Measurements from ENCODE around the gene SLC35G3. TPM values are rescaled to one million over a fixed set of nuclear protein-coding genes. Genes with fewer than 3 reads are reported as not detected.
"Not testable (repeated sequence)": the region's sequence is repeated elsewhere in the genome, so short reads cannot be mapped to it uniquely, and the experiment has no call there.

SLC35G3 gene
- total RNA-seq, 1 experiment from 2014 or later, result not detected

DNA sequence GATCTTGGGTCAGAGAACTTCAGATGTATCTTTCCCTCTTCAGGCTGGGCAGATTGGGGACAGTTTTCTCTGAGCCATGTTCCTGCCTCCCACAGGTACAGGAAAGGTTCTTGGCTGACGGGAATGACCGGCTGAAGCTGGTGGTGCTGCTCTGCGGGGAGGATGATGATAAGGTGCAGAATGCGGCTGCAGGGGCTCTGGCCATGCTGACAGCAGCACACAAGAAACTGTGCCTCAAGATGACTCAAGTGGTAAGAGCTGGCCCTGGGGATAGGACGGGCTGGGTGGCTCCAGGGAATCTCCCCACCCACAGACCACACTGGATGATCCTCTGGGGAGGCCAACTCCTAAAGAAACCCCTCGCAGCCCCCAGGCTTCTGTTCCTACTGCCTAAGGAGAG, 10.9 kb downstream of the SLC35G3 start:
- BruUV-seq (replicated peaks), result no TSS peak
- Histone ChIP-seq H2AFZ (no peak overlapping the region), H4K20me1 (ENCODE audit: insufficient read depth) (no peaks in the 10 kb centered on the region), H3K4me3 (no peak overlapping the region), H3K27me3 (ENCODE audit: insufficient read depth, low read depth) (peaks cover 60% of the 10 kb centered on the region), H3K4me2 (no peak overlapping the region), H3K9me2 (ENCODE audit: insufficient read depth) (no peaks in the 10 kb centered on the region), H3F3A (ENCODE audit: insufficient read depth, low read depth) (no peaks in the 10 kb centered on the region), H3K36me3 (ENCODE audit: low read depth) (no peaks in the 10 kb centered on the region), H3K4me1 (replicated peaks; ENCODE audit: insufficient read depth) (no peaks in the 10 kb centered on the region), H3K9me3 (ENCODE audit: insufficient read depth, low read depth) (no peaks in the 10 kb centered on the region), H3K79me2 (ENCODE audit: low read depth) (no peaks in the 10 kb centered on the region), H3K27ac (no peak overlapping the region)
- CTCF ChIA-PET, result no interaction called here
- intact Hi-C loops (cut with micrococcal nuclease; ENCODE audit: unreplicated experiment), result no loop called here
- DNase-seq, result no peak
- POLR2A ChIA-PET (ENCODE audit: unreplicated experiment), result no interaction called here
- no peak for TF ChIP-seq EZH2 (IDR thresholded peaks at IDR 0.05; ENCODE audit: low read depth)
- TF ChIP-seq, protein P1, sequence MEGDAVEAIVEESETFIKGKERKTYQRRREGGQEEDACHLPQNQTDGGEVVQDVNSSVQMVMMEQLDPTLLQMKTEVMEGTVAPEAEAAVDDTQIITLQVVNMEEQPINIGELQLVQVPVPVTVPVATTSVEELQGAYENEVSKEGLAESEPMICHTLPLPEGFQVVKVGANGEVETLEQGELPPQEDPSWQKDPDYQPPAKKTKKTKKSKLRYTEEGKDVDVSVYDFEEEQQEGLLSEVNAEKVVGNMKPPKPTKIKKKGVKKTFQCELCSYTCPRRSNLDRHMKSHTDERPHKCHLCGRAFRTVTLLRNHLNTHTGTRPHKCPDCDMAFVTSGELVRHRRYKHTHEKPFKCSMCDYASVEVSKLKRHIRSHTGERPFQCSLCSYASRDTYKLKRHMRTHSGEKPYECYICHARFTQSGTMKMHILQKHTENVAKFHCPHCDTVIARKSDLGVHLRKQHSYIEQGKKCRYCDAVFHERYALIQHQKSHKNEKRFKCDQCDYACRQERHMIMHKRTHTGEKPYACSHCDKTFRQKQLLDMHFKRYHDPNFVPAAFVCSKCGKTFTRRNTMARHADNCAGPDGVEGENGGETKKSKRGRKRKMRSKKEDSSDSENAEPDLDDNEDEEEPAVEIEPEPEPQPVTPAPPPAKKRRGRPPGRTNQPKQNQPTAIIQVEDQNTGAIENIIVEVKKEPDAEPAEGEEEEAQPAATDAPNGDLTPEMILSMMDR (conservative IDR thresholded peaks at IDR 0.05), result no peak

DNA sequence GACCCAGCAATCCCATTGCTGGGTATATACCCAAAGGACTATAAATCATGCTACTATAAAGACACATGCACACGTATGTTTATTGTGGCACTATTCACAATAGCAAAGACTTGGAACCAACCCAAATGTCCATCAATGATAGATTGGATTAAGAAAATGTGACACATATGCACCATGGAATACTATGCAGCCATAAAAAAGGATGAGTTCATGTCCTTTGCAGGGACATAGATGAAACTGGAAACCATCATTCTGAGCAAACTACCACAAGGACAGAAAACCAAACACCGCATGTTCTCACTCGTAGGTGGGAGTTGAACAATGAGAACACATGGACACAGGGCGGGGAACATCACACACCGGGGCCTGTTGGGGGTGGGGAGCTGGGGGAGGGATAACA, 14.8 kb downstream of the SLC35G3 start:
- H3K4me3 ChIP-seq; H3K36me3 ChIP-seq (ENCODE audit: low read depth); H3K27ac ChIP-seq; H3K79me2 ChIP-seq (ENCODE audit: low read depth); H3K9me2 ChIP-seq (ENCODE audit: insufficient read depth); CTCF ChIA-PET; H2AFZ ChIP-seq; BruUV-seq (replicated peaks); H3K4me1 ChIP-seq (replicated peaks; ENCODE audit: insufficient read depth); H4K20me1 ChIP-seq (ENCODE audit: insufficient read depth); H3K9me3 ChIP-seq (ENCODE audit: insufficient read depth, low read depth); POLR2A ChIA-PET (ENCODE audit: unreplicated experiment); H3F3A ChIP-seq (ENCODE audit: insufficient read depth, low read depth); DNase-seq; H3K4me2 ChIP-seq; intact Hi-C loops (cut with micrococcal nuclease; ENCODE audit: unreplicated experiment): not testable (repeated sequence)
- H3K27me3 ChIP-seq (ENCODE audit: insufficient read depth, low read depth), result peaks cover 26% of the 10 kb centered on the region

DNA sequence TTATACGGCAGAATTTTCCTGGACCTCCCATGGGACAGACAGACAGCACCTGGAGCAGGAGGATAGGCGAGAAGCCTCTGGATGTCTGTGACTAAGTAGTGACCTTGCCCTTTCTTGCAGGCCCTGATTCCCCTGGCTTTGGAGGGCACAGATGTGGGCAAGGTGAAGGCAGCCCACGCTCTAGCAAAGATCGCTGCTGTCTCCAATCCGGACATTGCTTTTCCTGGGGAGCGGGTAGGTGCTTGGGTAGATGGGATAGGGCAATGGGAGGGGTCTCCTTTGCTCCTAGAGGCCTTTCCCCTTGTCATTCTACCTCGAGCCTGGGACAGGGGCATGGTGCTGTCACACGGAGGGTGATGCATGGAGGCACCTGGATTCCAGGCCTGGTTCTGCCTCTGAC, 17.3 kb downstream of the SLC35G3 start:
- no peak overlapping the region for H3K4me2 ChIP-seq
- H3K36me3 ChIP-seq (ENCODE audit: low read depth), result no peaks in the 10 kb centered on the region
- no peaks in the 10 kb centered on the region for H3K4me1 ChIP-seq (replicated peaks; ENCODE audit: insufficient read depth)
- H3K9me3 ChIP-seq (ENCODE audit: insufficient read depth, low read depth), result no peaks in the 10 kb centered on the region
- CTCF ChIA-PET, result no interaction called here
- H3K9me2 ChIP-seq (ENCODE audit: insufficient read depth), result no peaks in the 10 kb centered on the region
- no peak overlapping the region for H3K4me3 ChIP-seq
- no peaks in the 10 kb centered on the region for H4K20me1 ChIP-seq (ENCODE audit: insufficient read depth)
- no peak overlapping the region for H2AFZ ChIP-seq
- no peak for DNase-seq
- BruUV-seq (replicated peaks), result no TSS peak
- H3K79me2 ChIP-seq (ENCODE audit: low read depth), result no peaks in the 10 kb centered on the region
- intact Hi-C loops (cut with micrococcal nuclease; ENCODE audit: unreplicated experiment), result no loop called here
- peaks cover 10% of the 10 kb centered on the region; the same call in 1 of the 2 replicates for H3K27me3 ChIP-seq (ENCODE audit: insufficient read depth, low read depth)
- TF ChIP-seq, protein P1 (conservative IDR thresholded peaks at IDR 0.05), result no peak
- TF ChIP-seq EZH2 (IDR thresholded peaks at IDR 0.05; ENCODE audit: low read depth), result no peak
- POLR2A ChIA-PET (ENCODE audit: unreplicated experiment), result no interaction called here
- no peaks in the 10 kb centered on the region for H3F3A ChIP-seq (ENCODE audit: insufficient read depth, low read depth)
- H3K27ac ChIP-seq, result no peak overlapping the region

DNA sequence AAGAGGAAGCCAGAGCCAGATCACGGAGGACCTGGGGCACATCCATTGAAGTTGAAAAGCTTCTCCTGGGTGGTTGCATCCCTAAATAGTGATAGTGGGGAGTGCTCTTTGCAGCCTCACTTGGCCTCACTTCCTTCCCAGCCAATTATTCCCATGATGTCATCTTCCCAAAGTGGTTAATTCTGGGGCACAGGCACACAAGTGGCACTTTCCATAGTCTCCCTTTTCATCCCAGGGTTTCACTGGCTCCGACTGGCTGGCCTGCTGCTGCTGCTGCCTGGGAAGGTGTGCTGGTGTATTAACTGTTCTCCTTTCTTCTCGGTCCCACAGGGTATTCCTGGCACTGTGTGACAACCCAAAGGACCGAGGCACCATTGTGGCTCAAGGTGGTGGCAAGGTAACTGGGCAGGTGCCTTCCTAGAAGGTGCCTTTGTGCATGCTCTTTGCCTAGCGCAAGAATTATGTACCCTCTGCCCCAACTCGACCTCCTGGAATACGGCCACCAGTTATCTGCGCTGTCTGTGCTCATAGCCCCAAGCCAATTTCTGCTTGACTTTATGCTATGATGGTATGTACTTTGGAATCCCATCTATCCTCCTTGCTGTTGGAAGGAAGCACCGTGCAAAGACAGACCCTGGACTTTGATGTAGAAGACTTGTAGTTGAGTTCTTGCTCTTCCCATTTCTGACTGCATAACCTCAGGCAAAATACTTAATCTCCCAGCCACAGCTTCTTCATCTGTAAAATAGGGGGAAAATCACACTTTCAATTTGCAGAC, 18.4 kb downstream of the SLC35G3 start:
- Histone ChIP-seq H3K36me3 (ENCODE audit: low read depth) (no peaks in the 10 kb centered on the region), H4K20me1 (ENCODE audit: insufficient read depth) (no peaks in the 10 kb centered on the region), H2AFZ (no peak overlapping the region), H3F3A (ENCODE audit: insufficient read depth, low read depth) (no peaks in the 10 kb centered on the region), H3K9me2 (ENCODE audit: insufficient read depth) (no peaks in the 10 kb centered on the region), H3K27me3 (ENCODE audit: insufficient read depth, low read depth) (0 out of 2 replicates have a peak, but pooled peaks cover 7% of the 10 kb centered on the region), H3K79me2 (ENCODE audit: low read depth) (no peaks in the 10 kb centered on the region), H3K4me1 (replicated peaks; ENCODE audit: insufficient read depth) (no peaks in the 10 kb centered on the region), H3K27ac (no peak overlapping the region), H3K9me3 (ENCODE audit: insufficient read depth, low read depth) (no peaks in the 10 kb centered on the region), H3K4me3 (no peak overlapping the region), H3K4me2 (no peak overlapping the region)
- BruUV-seq (replicated peaks), result no TSS peak
- TF ChIP-seq, protein P1 (conservative IDR thresholded peaks at IDR 0.05), result no peak
- no peak for TF ChIP-seq EZH2 (IDR thresholded peaks at IDR 0.05; ENCODE audit: low read depth)
- CTCF ChIA-PET, result no interaction called here
- no peak for DNase-seq
- POLR2A ChIA-PET (ENCODE audit: unreplicated experiment), result no interaction called here
- intact Hi-C loops (cut with micrococcal nuclease; ENCODE audit: unreplicated experiment), result no loop called here

Measured in PC-9 (cell line).